ENCODE data around the gene TSR2.

TSR2 gene

GRCh38 chrX:54415534-54416350, 24.5 kb upstream of the TSR2 start:
- TF ChIP-seq POLR2A (IDR thresholded peaks at IDR 0.05; ENCODE audit: extremely low read depth, insufficient read length) (no peak), MAX (IDR thresholded peaks at IDR 0.05; ENCODE audit: low read depth, low read length) (no peak), MYC (IDR thresholded peaks at IDR 0.05; ENCODE audit: low read depth, low read length) (no peak), CTCF (IDR thresholded peaks at IDR 0.05; ENCODE audit: low read depth, low read length) (no peak)
- H3K4me3 ChIP-seq (ENCODE audit: low read depth, low read length) = no peak overlapping the region
- DNase-seq (ENCODE audit: low read depth) = peak; percentile 46

GRCh38 chrX:54416965-54417364, 23.2 kb upstream of the TSR2 start:
- DNase-seq (ENCODE audit: low read depth) = no peak
- TF ChIP-seq CTCF (IDR thresholded peaks at IDR 0.05; ENCODE audit: low read depth, low read length) (no peak), POLR2A (IDR thresholded peaks at IDR 0.05; ENCODE audit: extremely low read depth, insufficient read length) (no peak), MYC (IDR thresholded peaks at IDR 0.05; ENCODE audit: low read depth, low read length) (no peak), MAX (IDR thresholded peaks at IDR 0.05; ENCODE audit: low read depth, low read length) (no peak)
- H3K4me3 ChIP-seq (ENCODE audit: low read depth, low read length) = no peak overlapping the region

GRCh38 chrX:54419559-54420302, 20.5 kb upstream of the TSR2 start:
- DNase-seq (ENCODE audit: low read depth) = no peak
- TF ChIP-seq MYC (IDR thresholded peaks at IDR 0.05; ENCODE audit: low read depth, low read length) (no peak), CTCF (IDR thresholded peaks at IDR 0.05; ENCODE audit: low read depth, low read length) (no peak), POLR2A (IDR thresholded peaks at IDR 0.05; ENCODE audit: extremely low read depth, insufficient read length) (no peak), MAX (IDR thresholded peaks at IDR 0.05; ENCODE audit: low read depth, low read length) (no peak)
- H3K4me3 ChIP-seq (ENCODE audit: low read depth, low read length) = no peak overlapping the region

- no peak for TF ChIP-seq MAX (IDR thresholded peaks at IDR 0.05; ENCODE audit: low read depth, low read length)
- no peak for TF ChIP-seq POLR2A (IDR thresholded peaks at IDR 0.05; ENCODE audit: extremely low read depth, insufficient read length)
- no peak for TF ChIP-seq MYC (IDR thresholded peaks at IDR 0.05; ENCODE audit: low read depth, low read length)
- no peak for TF ChIP-seq CTCF (IDR thresholded peaks at IDR 0.05; ENCODE audit: low read depth, low read length)
- no peak overlapping the region for H3K4me3 ChIP-seq (ENCODE audit: low read depth, low read length)
- no peak for DNase-seq (ENCODE audit: low read depth)
These were observed 18.0 kb upstream of the TSR2 start for GRCh38 chrX:54422168-54422567.

GRCh38 chrX:54423161-54423888, 16.9 kb upstream of the TSR2 start:
- no peak overlapping the region for H3K4me3 ChIP-seq (ENCODE audit: low read depth, low read length)
- DNase-seq (ENCODE audit: low read depth) = peak; percentile 46
- TF ChIP-seq MYC (IDR thresholded peaks at IDR 0.05; ENCODE audit: low read depth, low read length) (no peak), CTCF (IDR thresholded peaks at IDR 0.05; ENCODE audit: low read depth, low read length) (peak; percentile 32), POLR2A (IDR thresholded peaks at IDR 0.05; ENCODE audit: extremely low read depth, insufficient read length) (no peak)

All from NB4 (cell line).